ENCODE data around the gene ACSS2.

The ACSS2 gene

GRCh38 chr20:34916774-34917354 lies 40.5 kb downstream of the ACSS2 start:
- no peak for DNase-seq

GRCh38 chr20:34920055-34920454 lies 43.6 kb downstream of the ACSS2 start:
- no peak for DNase-seq

GRCh38 chr20:34921436-34921835 lies 45.0 kb downstream of the ACSS2 start:
- no peak for DNase-seq

GRCh38 chr20:34922654-34923381 lies 46.4 kb downstream of the ACSS2 start:
- no peak for DNase-seq

GRCh38 chr20:34923414-34923813 lies 47.0 kb downstream of the ACSS2 start:
- no peak for DNase-seq

- no peak for DNase-seq
Observed at GRCh38 chr20:34925341-34925740, 48.9 kb downstream of the ACSS2 start.

- no peak for DNase-seq
Observed at GRCh38 chr20:34925981-34926380, 49.6 kb downstream of the ACSS2 start.

GRCh38 chr20:34926581-34926980 lies 50.2 kb downstream of the ACSS2 start:
- DNase-seq, result no peak

GRCh38 chr20:34927736-34928135 lies 51.3 kb downstream of the ACSS2 start:
- no peak for DNase-seq

GRCh38 chr20:34928411-34928810 lies 52.0 kb downstream of the ACSS2 start:
- no peak for DNase-seq

- DNase-seq, result no peak
Observed at GRCh38 chr20:34931771-34932170, 55.4 kb downstream of the ACSS2 start.

GRCh38 chr20:34938466-34939163 lies 62.2 kb downstream of the ACSS2 start:
- peak; percentile 8 for DNase-seq

- no peak for DNase-seq
Observed at GRCh38 chr20:34940081-34940481, 63.7 kb downstream of the ACSS2 start.

- no peak for DNase-seq
Observed at GRCh38 chr20:34941226-34941625, 64.8 kb downstream of the ACSS2 start.

GRCh38 chr20:34942301-34942700 lies 65.9 kb downstream of the ACSS2 start:
- no peak for DNase-seq

GRCh38 chr20:34943808-34944567 lies 67.6 kb downstream of the ACSS2 start:
- DNase-seq, result no peak

GRCh38 chr20:34945315-34946077 lies 69.1 kb downstream of the ACSS2 start:
- DNase-seq, result no peak

GRCh38 chr20:34946661-34947060 lies 70.2 kb downstream of the ACSS2 start:
- DNase-seq, result no peak

GRCh38 chr20:34947336-34947735 lies 70.9 kb downstream of the ACSS2 start:
- DNase-seq, result no peak

GRCh38 chr20:34948030-34948429 lies 71.6 kb downstream of the ACSS2 start:
- no peak for DNase-seq

GRCh38 chr20:34949120-34949519 lies 72.7 kb downstream of the ACSS2 start:
- no peak for DNase-seq

- DNase-seq, result no peak
Observed at GRCh38 chr20:34951252-34951651, 74.8 kb downstream of the ACSS2 start.

GRCh38 chr20:34951652-34952051 lies 75.2 kb downstream of the ACSS2 start:
- DNase-seq, result peak; percentile 7
